ENCODE results near the gene E2F7. TPM values are rescaled to one million over a fixed set of nuclear protein-coding genes. Genes with fewer than 3 reads are reported as not detected.

Gene E2F7
- total and polyA plus RNA-seq, 2 of the 13 experiments (the other 11 are each of a cell fraction or from before 2014, with no cell fraction given) = 1.7 to 7.3 TPM

DNA sequence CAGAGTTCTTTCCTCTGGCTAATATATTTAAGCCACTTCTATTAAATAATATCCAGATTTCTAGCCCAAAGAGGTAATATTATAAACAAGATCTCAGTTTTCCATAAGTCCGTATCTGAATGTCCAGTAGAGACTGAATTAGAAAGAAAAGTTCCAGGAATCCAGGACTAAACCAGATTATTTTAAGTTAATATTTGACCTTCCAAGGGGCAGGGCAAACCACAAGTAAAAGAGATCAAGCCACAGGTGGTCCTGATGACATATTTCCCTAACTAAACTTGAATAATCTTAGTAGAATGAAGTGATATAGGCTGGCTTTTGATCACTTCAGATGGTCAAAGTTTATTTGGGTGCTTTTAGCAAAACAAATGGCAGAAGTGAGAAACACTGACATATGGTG is 43.3 kb upstream of the E2F7 start (continued):
- no peak for TF ChIP-seq SRSF9 (IDR thresholded peaks at IDR 0.05; ENCODE audit: borderline replicate concordance, insufficient read depth, low read depth, low read length, poor library complexity, severe bottlenecking)
- TF ChIP-seq, protein P1, sequence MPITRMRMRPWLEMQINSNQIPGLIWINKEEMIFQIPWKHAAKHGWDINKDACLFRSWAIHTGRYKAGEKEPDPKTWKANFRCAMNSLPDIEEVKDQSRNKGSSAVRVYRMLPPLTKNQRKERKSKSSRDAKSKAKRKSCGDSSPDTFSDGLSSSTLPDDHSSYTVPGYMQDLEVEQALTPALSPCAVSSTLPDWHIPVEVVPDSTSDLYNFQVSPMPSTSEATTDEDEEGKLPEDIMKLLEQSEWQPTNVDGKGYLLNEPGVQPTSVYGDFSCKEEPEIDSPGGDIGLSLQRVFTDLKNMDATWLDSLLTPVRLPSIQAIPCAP (CRISPR knock-in tag; IDR thresholded peaks at IDR 0.05; ENCODE audit: low read depth) = no peak

DNA sequence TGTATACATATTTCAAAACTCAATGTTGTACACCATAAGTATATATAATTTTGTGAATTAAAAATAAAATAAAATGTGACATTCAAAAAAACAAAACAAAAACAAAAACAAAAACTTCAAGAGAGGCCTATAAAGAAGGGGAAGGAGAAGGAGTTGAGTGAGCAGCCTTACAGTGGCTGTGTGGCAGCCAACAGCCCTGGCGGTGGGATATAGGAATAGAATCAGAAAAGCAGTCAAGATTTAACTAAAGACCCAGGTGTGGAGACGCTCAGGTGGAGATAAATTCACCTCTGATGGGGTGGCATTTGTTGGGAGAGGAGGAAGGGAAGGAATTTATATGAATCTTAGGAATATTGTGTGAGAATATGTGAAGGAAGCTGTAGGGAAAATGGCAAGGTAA is 41.8 kb upstream of the E2F7 start:
- TF ChIP-seq MZF1 (CRISPR knock-in tag; IDR thresholded peaks at IDR 0.05; ENCODE audit: borderline replicate concordance) = no peak
- TF ChIP-seq NFE2 (CRISPR knock-in tag; IDR thresholded peaks at IDR 0.05) = no peak
- TF ChIP-seq RXRA (CRISPR knock-in tag; IDR thresholded peaks at IDR 0.05) = no peak
- H3K4me3 ChIP-seq (replicated peaks in 1 of 3; ENCODE audit: insufficient read depth in 1 of 3, low read depth in 2 of 3, low read length in 3 of 3) = no peak overlapping the region
- no peak overlapping the region for H3K27ac ChIP-seq (ENCODE audit: extremely low read length, insufficient read depth, low read length)
- DNase-seq (ENCODE audit: low spot score) (no peak), FAIRE-seq (no peak), ATAC-seq (0 out of 3 replicates have a peak, but pooled peaks have one; percentile 43)
- in situ Hi-C loops (cut with HindIII; ENCODE audit: extremely low pct_ligation_motif_present, low pct_unique_long_range_greater_than_20kb) = no loop called here
- ChIA-PET CTCF (ENCODE audit: low intra/inter-chr PET ratio, low total read pairs) (no interaction called here), POLR2A (no interaction called here)
- H3K9ac ChIP-seq (ENCODE audit: insufficient read depth, low read depth, low read length) = no peak overlapping the region
- no peaks in the 10 kb centered on the region for H3K79me2 ChIP-seq (ENCODE audit: insufficient read depth, low read length)
- H3K9me3 ChIP-seq (ENCODE audit: low read length) = no peaks in the 10 kb centered on the region
- H4K20me1 ChIP-seq (ENCODE audit: insufficient read depth, low read length) = no peaks in the 10 kb centered on the region
- H3K36me3 ChIP-seq (replicated peaks in 1 of 2; ENCODE audit: control insufficient read depth in 1 of 2, insufficient read depth in 2 of 2, low read length in 2 of 2) = no peaks in the 10 kb centered on the region
- H2AFZ ChIP-seq (ENCODE audit: low read length) = no peak overlapping the region
- BruUV-seq (replicated peaks) = no TSS peak
- intact Hi-C loops (cut with micrococcal nuclease; ENCODE audit: unreplicated experiment) = no loop called here
- no peaks in the 10 kb centered on the region for H3K27me3 ChIP-seq (ENCODE audit: control insufficient read depth in 1 of 2, insufficient read depth in 2 of 2, low read length in 2 of 2)
- no peak overlapping the region for H3K4me2 ChIP-seq (ENCODE audit: low read depth, low read length)
- no peaks in the 10 kb centered on the region for H3K4me1 ChIP-seq (ENCODE audit: insufficient read depth, low read length)
- 21% methylated on average over 2 of the region's 2 CpGs for WGBS (ENCODE audit: low lambda C conversion rate)

DNA sequence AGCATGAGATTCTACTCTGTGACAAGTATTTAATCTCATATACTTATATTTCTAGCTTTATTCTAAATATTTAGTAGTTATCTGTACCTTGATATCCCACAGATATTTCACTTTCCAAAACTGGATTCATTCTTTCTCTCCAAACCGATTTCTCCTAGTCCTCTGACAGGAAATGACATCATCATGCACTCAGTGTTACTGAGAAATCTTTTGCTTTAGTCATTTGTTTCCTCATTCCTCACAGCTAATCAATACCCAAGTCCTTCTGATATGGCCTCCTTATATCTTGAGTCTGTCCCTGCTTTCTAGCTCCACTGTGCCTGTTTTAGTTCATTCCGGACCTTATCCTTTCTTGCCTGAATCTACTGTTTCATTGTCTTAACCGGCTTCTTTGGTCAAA is 39.4 kb upstream of the E2F7 start:
- BruUV-seq (replicated peaks) = no TSS peak
- ATAC-seq = no peak
- no peaks in the 10 kb centered on the region for H4K20me1 ChIP-seq (ENCODE audit: insufficient read depth, low read length)
- in situ Hi-C loops (cut with HindIII; ENCODE audit: extremely low pct_ligation_motif_present, low pct_unique_long_range_greater_than_20kb) = no loop called here
- TF ChIP-seq, protein P2, sequence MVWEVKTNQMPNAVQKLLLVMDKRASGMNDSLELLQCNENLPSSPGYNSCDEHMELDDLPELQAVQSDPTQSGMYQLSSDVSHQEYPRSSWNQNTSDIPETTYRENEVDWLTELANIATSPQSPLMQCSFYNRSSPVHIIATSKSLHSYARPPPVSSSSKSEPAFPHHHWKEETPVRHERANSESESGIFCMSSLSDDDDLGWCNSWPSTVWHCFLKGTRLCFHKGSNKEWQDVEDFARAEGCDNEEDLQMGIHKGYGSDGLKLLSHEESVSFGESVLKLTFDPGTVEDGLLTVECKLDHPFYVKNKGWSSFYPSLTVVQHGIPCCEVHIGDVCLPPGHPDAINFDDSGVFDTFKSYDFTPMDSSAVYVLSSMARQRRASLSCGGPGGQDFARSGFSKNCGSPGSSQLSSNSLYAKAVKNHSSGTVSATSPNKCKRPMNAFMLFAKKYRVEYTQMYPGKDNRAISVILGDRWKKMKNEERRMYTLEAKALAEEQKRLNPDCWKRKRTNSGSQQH (CRISPR knock-in tag; IDR thresholded peaks at IDR 0.05; ENCODE audit: low read depth) = no peak
- TF ChIP-seq CREB1 (IDR thresholded peaks at IDR 0.05) = peak; percentile 46; the same call in 1 of the 2 replicates
- TF ChIP-seq CREB1 (CRISPR knock-in tag; IDR thresholded peaks at IDR 0.05) = no peak
- TF ChIP-seq ATF7 (IDR thresholded peaks at IDR 0.05) = peak; percentile 88
- TF ChIP-seq ATF7 (CRISPR knock-in tag; IDR thresholded peaks at IDR 0.05) = no peak
- TF ChIP-seq ISX (CRISPR knock-in tag; conservative IDR thresholded peaks at IDR 0.05) = no peak
- DNase-seq (ENCODE audit: low spot score) = no peak
- FAIRE-seq = no peak
- no peaks in the 10 kb centered on the region for H3K4me1 ChIP-seq (ENCODE audit: insufficient read depth, low read length)
- no peak overlapping the region for H3K4me2 ChIP-seq (ENCODE audit: low read depth, low read length)
- ChIA-PET POLR2A (no interaction called here), CTCF (ENCODE audit: low intra/inter-chr PET ratio, low total read pairs) (no interaction called here)
- no peak overlapping the region for H2AFZ ChIP-seq (ENCODE audit: low read length)
- H3K79me2 ChIP-seq (ENCODE audit: insufficient read depth, low read length) = no peaks in the 10 kb centered on the region
- no peaks in the 10 kb centered on the region for H3K36me3 ChIP-seq (replicated peaks in 1 of 2; ENCODE audit: control insufficient read depth in 1 of 2, insufficient read depth in 2 of 2, low read length in 2 of 2)
- 13% methylated on average over 3 of the region's 3 CpGs for whole genome bisulfite sequencing (ENCODE audit: low lambda C conversion rate)
- H3K9me3 ChIP-seq (ENCODE audit: low read length) = no peaks in the 10 kb centered on the region
- intact Hi-C loops (cut with micrococcal nuclease; ENCODE audit: unreplicated experiment) = no loop called here
- no peak overlapping the region for H3K9ac ChIP-seq (ENCODE audit: insufficient read depth, low read depth, low read length)
- no peak overlapping the region for H3K27ac ChIP-seq (ENCODE audit: extremely low read length, insufficient read depth, low read length)
- H3K27me3 ChIP-seq (ENCODE audit: control insufficient read depth in 1 of 2, insufficient read depth in 2 of 2, low read length in 2 of 2) = no peaks in the 10 kb centered on the region
- no peak overlapping the region for H3K4me3 ChIP-seq (replicated peaks in 1 of 3; ENCODE audit: insufficient read depth in 1 of 3, low read depth in 2 of 3, low read length in 3 of 3)
